Sigmoid colon (tissue), 4 donors: ENCODE measurements around the gene CDKL2.

Experiments used
- POLR2AphosphoS5 ChIP-seq, 4 donors: sonication (generic); formaldehyde crosslinking; IDR thresholded peaks; one replicate each; pipeline ENCODE4 v1.6.1; 2017; ENCODE audit warnings: antibody characterized with exemption in 4 of 4
- TF ChIP-seq, protein P1 (sequence below), 4 experiments: fragments of 450-650 bp in 3 of 4; fragments of 200-600 bp in 1 of 4; IDR thresholded peaks; one replicate each; pipeline ENCODE4 v1.5.1; 2016 to 2019; ENCODE audit warnings: antibody characterized with exemption in 4 of 4, mild to moderate bottlenecking in 3 of 4, moderate library complexity in 2 of 4

DNA sequence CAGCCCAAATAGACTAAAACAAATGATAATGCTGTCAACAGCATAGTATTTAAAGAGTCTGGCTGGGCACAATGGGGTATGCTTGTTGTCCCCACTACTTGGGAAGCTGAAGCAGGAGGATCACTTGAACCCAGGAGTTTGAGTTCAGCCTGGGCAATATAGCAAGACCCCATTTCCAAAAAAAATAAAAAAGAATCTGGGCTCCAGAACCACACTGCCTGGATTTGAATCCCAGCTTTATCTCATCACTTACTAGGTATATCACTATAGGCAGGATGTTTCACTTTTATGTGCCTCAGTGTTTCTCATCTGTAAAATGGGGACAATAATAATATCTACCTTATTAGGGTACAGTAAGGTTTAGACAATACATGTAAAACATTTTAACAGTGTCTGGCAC, 48.1 kb upstream of the CDKL2 start:
- no peak for TF ChIP-seq POLR2AphosphoS5 (IDR thresholded peaks at IDR 0.05)
- TF ChIP-seq, protein P1, sequence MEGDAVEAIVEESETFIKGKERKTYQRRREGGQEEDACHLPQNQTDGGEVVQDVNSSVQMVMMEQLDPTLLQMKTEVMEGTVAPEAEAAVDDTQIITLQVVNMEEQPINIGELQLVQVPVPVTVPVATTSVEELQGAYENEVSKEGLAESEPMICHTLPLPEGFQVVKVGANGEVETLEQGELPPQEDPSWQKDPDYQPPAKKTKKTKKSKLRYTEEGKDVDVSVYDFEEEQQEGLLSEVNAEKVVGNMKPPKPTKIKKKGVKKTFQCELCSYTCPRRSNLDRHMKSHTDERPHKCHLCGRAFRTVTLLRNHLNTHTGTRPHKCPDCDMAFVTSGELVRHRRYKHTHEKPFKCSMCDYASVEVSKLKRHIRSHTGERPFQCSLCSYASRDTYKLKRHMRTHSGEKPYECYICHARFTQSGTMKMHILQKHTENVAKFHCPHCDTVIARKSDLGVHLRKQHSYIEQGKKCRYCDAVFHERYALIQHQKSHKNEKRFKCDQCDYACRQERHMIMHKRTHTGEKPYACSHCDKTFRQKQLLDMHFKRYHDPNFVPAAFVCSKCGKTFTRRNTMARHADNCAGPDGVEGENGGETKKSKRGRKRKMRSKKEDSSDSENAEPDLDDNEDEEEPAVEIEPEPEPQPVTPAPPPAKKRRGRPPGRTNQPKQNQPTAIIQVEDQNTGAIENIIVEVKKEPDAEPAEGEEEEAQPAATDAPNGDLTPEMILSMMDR (IDR thresholded peaks at IDR 0.05), result no peak
